H1 (cell line): ENCODE measurements around the gene LDLR. TPM values are rescaled to one million over a fixed set of nuclear protein-coding genes. Genes with fewer than 3 reads are reported as not detected.

Experiments used
- CHD2 ChIP-seq: IDR thresholded peaks from 2 replicates; pipeline ENCODE4 v1.6.1; 2012; ENCODE audit warnings: low read length, improper control_type of control experiment
- EP300 ChIP-seq, 2 experiments: IDR thresholded peaks; 1 replicate in 1 of 2; 2 replicates in 1 of 2; pipeline ENCODE4 v1.6.1; 2011 to 2012; ENCODE audit warnings: low read depth in 2 of 2, low read length in 2 of 2, mild to moderate bottlenecking in 2 of 2, borderline replicate concordance in 1 of 2, inconsistent platforms in 1 of 2, moderate library complexity in 1 of 2
- KDM1A ChIP-seq: fragments of 200-600, 300-600 bp; sonication (generic); IDR thresholded peaks from 2 replicates; pipeline ENCODE4 v1.7.1; 2016; ENCODE audit warnings: mild to moderate bottlenecking, low read length, borderline replicate concordance
- MAX ChIP-seq: IDR thresholded peaks from 2 replicates; pipeline ENCODE4 v1.6.1; 2012; ENCODE audit warnings: inconsistent platforms
- RAD21 ChIP-seq, 2 experiments: IDR thresholded peaks in 1 of 2; conservative IDR thresholded peaks in 1 of 2; 2 replicates each; pipeline ENCODE4 v1.6.1; 2011; ENCODE audit warnings: low read depth in 2 of 2, low read length in 2 of 2, improper control_type of control experiment in 1 of 2, inconsistent platforms in 1 of 2, mild to moderate bottlenecking in 1 of 2, moderate library complexity in 1 of 2
- RNF2 ChIP-seq: fragments of 200-900, 300-1000 bp; sonication (generic); IDR thresholded peaks from 2 replicates; pipeline ENCODE4 v1.7.1; 2016; ENCODE audit warnings: borderline replicate concordance, low read depth, mild to moderate bottlenecking, antibody characterized with exemption, low read length; ENCODE audit not compliant: poor library complexity, severe bottlenecking; ENCODE audit errors: missing control alignments
- SAP30 ChIP-seq: fragments of 300-600 bp; sonication (generic); IDR thresholded peaks from 2 replicates; pipeline ENCODE4 v1.7.1; 2012; ENCODE audit warnings: low read length, moderate library complexity, mild to moderate bottlenecking, inconsistent platforms; ENCODE audit not compliant: insufficient read depth, insufficient replicate concordance
- SIRT6 ChIP-seq: IDR thresholded peaks from one replicate; pipeline ENCODE4 v1.7.1; 2012; ENCODE audit warnings: low read length, inconsistent platforms
- polyA plus RNA-seq, 7 experiments: library from polyadenylated mRNA; depleted of rRNA in 3 of 7; stranded (reverse) in 5 of 7; unstranded in 2 of 7; fragments of >200 nt in 5 of 7; fragments of 200-250 nt in 2 of 7; gene quantifications; 1 replicate in 5 of 7; 2 replicates in 1 of 7; 4 replicates in 1 of 7; pipeline versions ENCODE4 v1.2.1 to v1.2.3, GENCODE V29; 2011 to 2013; ENCODE audit warnings: missing spikeins in 2 of 7, mixed read lengths in 2 of 7
- total RNA-seq: library from RNA; stranded (reverse); fragmentation: NEBNext Ultra II Directional; extraction: Animal tissue kit (Norgen Biotek cat#: 25700); gene quantifications from 2 replicates; pipeline ENCODE4 v1.2.1, GENCODE V29; 2021

LDLR gene
- total and polyA plus RNA-seq, 2 of the 8 experiments (the other 6 are each of a cell fraction or from before 2014, with no cell fraction given) = 70.1 to 118 TPM

GRCh38 chr19:11089254-11090013 lies at the start of gene LDLR (continued):
- no peak for TF ChIP-seq EP300 (IDR thresholded peaks at IDR 0.05; ENCODE audit: borderline replicate concordance in 1 of 2, low read depth in 2 of 2, low read length in 2 of 2)
- no peak for TF ChIP-seq SIRT6
- TF ChIP-seq RNF2 = no peak
- TF ChIP-seq KDM1A = peak; percentile 91; the same call in 1 of the 2 replicates
- no peak for TF ChIP-seq SAP30
- TF ChIP-seq MAX = peak; percentile 35; the same call in 1 of the 2 replicates
- no peak for TF ChIP-seq RAD21 (IDR thresholded peaks at IDR 0.05 in 1 of 2, conservative IDR thresholded peaks at IDR 0.05 in 1 of 2; ENCODE audit: low read depth in 2 of 2, low read length in 2 of 2)
- TF ChIP-seq CHD2 = no peak
